Measurements from ENCODE around the gene VIM. TPM values are rescaled to one million over a fixed set of nuclear protein-coding genes. Genes with fewer than 3 reads are reported as not detected.
A peak's percentile ranks its signal among the peaks of the same experiment; 100 is the strongest.

The VIM gene
- total RNA-seq, 1 donor from 2014 or later: 55.4 TPM

GRCh38 chr10:17209302-17209701 is 18.7 kb upstream of the VIM start:
- no peak for DNase-seq (ENCODE audit: low spot score)
- ATAC-seq: no peak

- no peak for DNase-seq (ENCODE audit: low spot score)
- ATAC-seq: no peak
These were observed 18.2 kb upstream of the VIM start for GRCh38 chr10:17209881-17210280.

GRCh38 chr10:17210361-17210760 is 17.7 kb upstream of the VIM start:
- no peak for ATAC-seq

GRCh38 chr10:17212802-17213221 is 15.2 kb upstream of the VIM start:
- DNase-seq (ENCODE audit: low spot score) (no peak), ATAC-seq (no peak)

More at GRCh38 chr10:17210361-17210760, 17.7 kb upstream of the VIM start:
- DNase-seq (ENCODE audit: low spot score): no peak

GRCh38 chr10:17213646-17214349 is 14.2 kb upstream of the VIM start:
- ATAC-seq: no peak
- DNase-seq (ENCODE audit: low spot score): no peak

- ATAC-seq (no peak), DNase-seq (ENCODE audit: low spot score) (no peak)
These were observed 13.5 kb upstream of the VIM start for GRCh38 chr10:17214526-17214925.

- ATAC-seq (no peak), DNase-seq (ENCODE audit: low spot score) (no peak)
These were observed 12.9 kb upstream of the VIM start for GRCh38 chr10:17214971-17215781.

GRCh38 chr10:17215782-17216122 is 12.3 kb upstream of the VIM start:
- ATAC-seq (no peak), DNase-seq (ENCODE audit: low spot score) (no peak)

GRCh38 chr10:17216217-17216900 is 11.7 kb upstream of the VIM start:
- ATAC-seq (peak; percentile 54), DNase-seq (ENCODE audit: low spot score) (no peak)

- DNase-seq (ENCODE audit: low spot score): no peak
- ATAC-seq: no peak
These were observed 11.1 kb upstream of the VIM start for GRCh38 chr10:17216901-17217395.

- DNase-seq (ENCODE audit: low spot score) (no peak), ATAC-seq (no peak)
These were observed 10.3 kb upstream of the VIM start for GRCh38 chr10:17217631-17218232.

GRCh38 chr10:17219024-17219423 is 9.0 kb upstream of the VIM start:
- no peak for DNase-seq (ENCODE audit: low spot score)
- ATAC-seq: no peak

GRCh38 chr10:17220652-17221100 is 7.4 kb upstream of the VIM start:
- no peak for DNase-seq (ENCODE audit: low spot score)
- ATAC-seq: no peak

- DNase-seq (ENCODE audit: low spot score) (no peak), ATAC-seq (no peak)
These were observed 5.7 kb upstream of the VIM start for GRCh38 chr10:17222329-17222728.

- ATAC-seq (no peak), DNase-seq (ENCODE audit: low spot score) (no peak)
These were observed 2.2 kb upstream of the VIM start for GRCh38 chr10:17225808-17226207.

- no peak for DNase-seq (ENCODE audit: low spot score)
- ATAC-seq: no peak
These were observed 1.1 kb upstream of the VIM start for GRCh38 chr10:17226891-17227303.

GRCh38 chr10:17227367-17228090 is 512 bp upstream of the VIM start:
- ATAC-seq: no peak
- no peak for DNase-seq (ENCODE audit: low spot score)

GRCh38 chr10:17229016-17229716 is 1.1 kb downstream of the VIM start:
- ATAC-seq (peak; percentile 70), DNase-seq (ENCODE audit: low spot score) (peak; percentile 73)

GRCh38 chr10:17229717-17229966 is 1.6 kb downstream of the VIM start:
- no peak for ATAC-seq
- no peak for DNase-seq (ENCODE audit: low spot score)
